Ovary (tissue), 9 donors: ENCODE results near the gene STAT5B. TPM values are rescaled to one million over a fixed set of nuclear protein-coding genes. Genes with fewer than 3 reads are reported as not detected.
"Not testable (repeated sequence)": the region's sequence is repeated elsewhere in the genome, so short reads cannot be mapped to it uniquely, and the experiment has no call there.

Experiments used
- DNase-seq, 5 donors: peaks; one replicate each; pipeline ENCODE4 v3.0.0-alpha.2; 2019 to 2020
- H3K27ac ChIP-seq, 2 donors: fragments of 200-600 bp; one replicate each; pipeline versions ENCODE4 v1.5.1 to v1.8.0; 2019 to 2022
- H3K27me3 ChIP-seq: fragments of 200-600 bp; one replicate; pipeline ENCODE4 v1.8.0; 2022
- H3K36me3 ChIP-seq: fragments of 200-600 bp; sonication (generic); one replicate; pipeline ENCODE4 v1.5.1; 2019
- H3K4me1 ChIP-seq: one replicate; pipeline ENCODE4 v1.8.1; 2013; ENCODE audit warnings: mild to moderate bottlenecking, moderate library complexity; ENCODE audit not compliant: insufficient read depth
- H3K4me3 ChIP-seq: fragments of 200-600 bp; sonication (generic); one replicate; pipeline ENCODE4 v1.5.1; 2017
- H3K9me3 ChIP-seq, 2 donors: fragments of 200-600 bp in 1 of 2; sonication (generic) in 1 of 2; one replicate each; pipeline versions ENCODE4 v1.5.1 to v1.8.1; 2013 to 2019; ENCODE audit warnings: mild to moderate bottlenecking in 1 of 2, moderate library complexity in 1 of 2
- EP300 ChIP-seq: sonication (generic); formaldehyde crosslinking; IDR thresholded peaks from one replicate; pipeline ENCODE4 v1.6.1; 2017; ENCODE audit warnings: antibody characterized with exemption
- POLR2A ChIP-seq: fragments of 450-650 bp; IDR thresholded peaks from one replicate; pipeline ENCODE4 v1.6.1; 2017; ENCODE audit warnings: antibody characterized with exemption, mild to moderate bottlenecking, moderate library complexity
- WGBS, 3 donors: extraction: QIAGEN DNeasy Blood & Tissue Kit in 1 of 3; methylation state at CpG; one replicate each; pipeline versions ENCODE4 v1.1.5 to v1.1.7; 2013 to 2017; 5-methylcytosine and 5-hydroxymethylcytosine counted together
- intact Hi-C, 4 donors: fragments of 100-400 bp; cut with DNase I; formaldehyde crosslinking; loops; one replicate each; pipeline versions ENCODE4 v1.11.0 to v1.15.1; 2022 to 2023
- polyA plus RNA-seq, 2 donors: library from polyadenylated mRNA; stranded (reverse); fragments of 200-250 nt in 1 of 2; fragments of 350-450 nt in 1 of 2; fragmentation: Illumina TruSeq in 1 of 2; extraction: RNeasy Lipid Tissue Mini Kit (QIAGEN cat#74804) in 1 of 2; gene quantifications; one replicate each; pipeline ENCODE4 v1.2.3, GENCODE V29; 2013 to 2014
- total RNA-seq, 7 donors: library from RNA; depleted of rRNA in 2 of 7; stranded (reverse); fragments of >200 nt in 2 of 7; fragmentation: NEBNext Ultra II Directional in 3 of 7; extraction: Animal tissue kit (Norgen Biotek cat#: 25700) in 3 of 7; gene quantifications; one replicate each; pipeline versions ENCODE4 v1.1.0 to v1.2.4, GENCODE V29; 2016 to 2023
- TF ChIP-seq, protein P1 (sequence below), 3 donors: fragments of 450-650 bp in 2 of 3; fragments of 200-600 bp in 1 of 3; IDR thresholded peaks; one replicate each; pipeline versions ENCODE4 v1.5.1 to v1.8.0; 2016 to 2022; ENCODE audit warnings: antibody characterized with exemption in 3 of 3, mild to moderate bottlenecking in 1 of 3
- donor health status: DM: no; HTN: no; CAD: no; lungs with moderate emphysema.
- donor health status: DM: no; HTN: no; CAD: no.
- donor health status: Bipolar disorder and iron deficiency.
- donor health status: DM: yes; HTN: yes; CAD: no.
- donor health status: DM: no; HTN: no; CAD: no.
- donor health status: DM: yes; HTN: yes; CAD: no.

Gene STAT5B
- total and polyA plus RNA-seq, 9 donors = 66.1 to 176 (median 108) TPM

DNA sequence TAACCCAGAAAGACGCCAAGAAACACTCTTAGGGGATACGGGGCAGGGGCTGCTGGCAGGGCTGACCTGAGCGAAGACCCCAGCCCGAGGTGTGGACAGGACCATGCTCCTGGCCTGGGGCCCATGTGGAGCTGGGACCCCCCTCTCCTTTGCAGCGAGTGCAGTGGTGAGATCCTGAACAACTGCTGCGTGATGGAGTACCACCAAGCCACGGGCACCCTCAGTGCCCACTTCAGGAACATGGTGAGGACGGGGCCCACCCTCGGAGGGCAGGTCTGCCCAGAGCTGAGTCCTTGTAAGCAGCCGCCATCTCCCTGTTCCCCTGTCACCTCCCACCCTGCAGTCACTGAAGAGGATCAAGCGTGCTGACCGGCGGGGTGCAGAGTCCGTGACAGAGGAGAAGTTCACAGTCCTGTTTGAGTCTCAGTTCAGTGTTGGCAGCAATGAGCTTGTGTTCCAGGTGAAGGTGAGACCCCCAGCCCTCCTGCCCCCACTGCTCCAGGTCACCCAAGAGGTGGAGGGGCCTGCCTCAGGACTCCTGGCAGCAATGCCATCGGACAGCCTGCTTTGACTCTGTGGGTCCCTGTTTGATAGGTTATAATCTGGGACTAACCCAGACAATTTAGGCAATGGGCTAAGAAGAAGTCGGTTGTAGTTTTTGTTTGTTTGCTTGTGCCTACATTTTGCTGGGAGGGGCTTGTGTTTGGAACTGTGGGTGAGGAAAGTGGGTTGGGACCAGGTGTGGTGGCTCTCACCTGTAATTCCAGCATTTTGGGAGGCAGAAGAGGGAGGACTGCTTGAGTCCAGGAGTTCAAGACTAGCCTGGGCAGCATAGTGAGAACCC, 28.2 kb upstream of the STAT5B start:
- H3K27ac ChIP-seq = no peak overlapping the region
- intact Hi-C loops = no loop called here
- H3K4me1 ChIP-seq = peaks cover 10% of the 10 kb centered on the region
- no peaks in the 10 kb centered on the region for H3K27me3 ChIP-seq
- H3K36me3 ChIP-seq = no peaks in the 10 kb centered on the region
- no peak for DNase-seq
- no peaks in the 10 kb centered on the region for H3K9me3 ChIP-seq
- no peak for TF ChIP-seq POLR2A
- TF ChIP-seq, protein P1, sequence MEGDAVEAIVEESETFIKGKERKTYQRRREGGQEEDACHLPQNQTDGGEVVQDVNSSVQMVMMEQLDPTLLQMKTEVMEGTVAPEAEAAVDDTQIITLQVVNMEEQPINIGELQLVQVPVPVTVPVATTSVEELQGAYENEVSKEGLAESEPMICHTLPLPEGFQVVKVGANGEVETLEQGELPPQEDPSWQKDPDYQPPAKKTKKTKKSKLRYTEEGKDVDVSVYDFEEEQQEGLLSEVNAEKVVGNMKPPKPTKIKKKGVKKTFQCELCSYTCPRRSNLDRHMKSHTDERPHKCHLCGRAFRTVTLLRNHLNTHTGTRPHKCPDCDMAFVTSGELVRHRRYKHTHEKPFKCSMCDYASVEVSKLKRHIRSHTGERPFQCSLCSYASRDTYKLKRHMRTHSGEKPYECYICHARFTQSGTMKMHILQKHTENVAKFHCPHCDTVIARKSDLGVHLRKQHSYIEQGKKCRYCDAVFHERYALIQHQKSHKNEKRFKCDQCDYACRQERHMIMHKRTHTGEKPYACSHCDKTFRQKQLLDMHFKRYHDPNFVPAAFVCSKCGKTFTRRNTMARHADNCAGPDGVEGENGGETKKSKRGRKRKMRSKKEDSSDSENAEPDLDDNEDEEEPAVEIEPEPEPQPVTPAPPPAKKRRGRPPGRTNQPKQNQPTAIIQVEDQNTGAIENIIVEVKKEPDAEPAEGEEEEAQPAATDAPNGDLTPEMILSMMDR (IDR thresholded peaks at IDR 0.05) = no peak
- TF ChIP-seq EP300 = no peak
- WGBS, 3 donors = 92 to 95% (median 94%) methylated on average over 16 of the region's 16 CpGs
- H3K4me3 ChIP-seq = no peak overlapping the region

DNA sequence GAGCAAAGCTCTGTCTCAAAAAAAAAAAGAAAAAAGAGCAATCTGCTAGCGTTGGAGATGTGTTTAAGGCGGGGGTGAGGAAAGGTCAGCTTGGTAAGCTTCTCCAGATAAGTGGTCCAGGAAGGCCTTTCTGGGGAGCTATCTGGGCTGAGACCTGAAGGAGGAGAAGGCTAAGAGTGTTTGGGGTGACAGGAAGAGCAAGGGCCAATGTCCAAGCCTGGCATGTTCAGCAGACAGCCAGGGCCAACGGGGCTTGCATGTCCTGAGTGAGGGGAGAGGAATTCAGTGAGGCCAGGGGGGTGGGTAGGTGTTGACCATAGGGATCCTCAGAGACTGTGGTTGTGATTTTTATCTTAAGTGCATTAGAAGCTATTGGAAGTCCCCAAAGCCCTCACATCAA, 27.5 kb upstream of the STAT5B start:
- no peaks in the 10 kb centered on the region for H3K36me3 ChIP-seq
- no peak overlapping the region for H3K4me3 ChIP-seq
- 82 to 87% (median 85%) methylated on average over 3 of the region's 3 CpGs for WGBS, 3 donors
- H3K9me3 ChIP-seq = no peaks in the 10 kb centered on the region
- no peak overlapping the region for H3K27ac ChIP-seq
- H3K27me3 ChIP-seq = no peaks in the 10 kb centered on the region
- no peak for DNase-seq
- intact Hi-C loops = no loop called here
- H3K4me1 ChIP-seq = peaks cover 8% of the 10 kb centered on the region
- TF ChIP-seq, protein P1 (IDR thresholded peaks at IDR 0.05) = no peak
- TF ChIP-seq EP300 = no peak
- TF ChIP-seq POLR2A = no peak

GRCh38 chr17:42301022-42301421, 24.8 kb upstream of the STAT5B start:
- WGBS, 3 donors = 79 to 85% (median 81%) methylated on average over 9 of the region's 9 CpGs
- H3K9me3 ChIP-seq = no peaks in the 10 kb centered on the region
- intact Hi-C loops = no loop called here
- no peak overlapping the region for H3K27ac ChIP-seq
- no peak for DNase-seq
- peaks cover 4% of the 10 kb centered on the region for H3K4me1 ChIP-seq
- H3K4me3 ChIP-seq = no peak overlapping the region
- TF ChIP-seq, protein P1 (IDR thresholded peaks at IDR 0.05) = no peak
- TF ChIP-seq EP300 (no peak), POLR2A (no peak)
- H3K27me3 ChIP-seq = no peaks in the 10 kb centered on the region
- no peaks in the 10 kb centered on the region for H3K36me3 ChIP-seq

DNA sequence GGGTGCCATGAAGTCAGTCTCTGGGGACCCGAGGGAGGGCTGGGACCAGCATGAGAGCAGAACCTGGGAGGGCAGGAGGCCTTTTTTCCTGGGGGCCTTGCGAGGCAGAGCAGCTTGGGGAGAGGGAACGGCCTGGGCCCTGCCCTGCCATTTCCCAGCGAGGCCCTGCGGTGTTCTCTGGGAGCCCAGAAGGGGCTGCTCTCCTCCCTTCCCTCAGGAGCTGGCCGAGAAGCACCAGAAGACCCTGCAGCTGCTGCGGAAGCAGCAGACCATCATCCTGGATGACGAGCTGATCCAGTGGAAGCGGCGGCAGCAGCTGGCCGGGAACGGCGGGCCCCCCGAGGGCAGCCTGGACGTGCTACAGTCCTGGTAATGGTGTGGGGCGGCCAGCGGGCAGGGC, 23.7 kb upstream of the STAT5B start:
- intact Hi-C loops, H3K9me3 ChIP-seq, H3K36me3 ChIP-seq, H3K4me1 ChIP-seq, H3K4me3 ChIP-seq, DNase-seq, H3K27me3 ChIP-seq, H3K27ac ChIP-seq: not testable (repeated sequence)
- 100% methylated on average over 2 of the region's 17 CpGs; no CpG with 5 or more reads in 2 of the 3 donors for WGBS, 3 donors

GRCh38 chr17:42299361-42299760, 23.2 kb upstream of the STAT5B start:
- WGBS, 3 donors = 93 to 97% (median 95%) methylated on average over 6 to 10 of the region's 10 CpGs
- H3K4me3 ChIP-seq, H3K9me3 ChIP-seq, intact Hi-C loops, H3K27ac ChIP-seq, DNase-seq, H3K27me3 ChIP-seq, H3K36me3 ChIP-seq, H3K4me1 ChIP-seq: not testable (repeated sequence)

DNA sequence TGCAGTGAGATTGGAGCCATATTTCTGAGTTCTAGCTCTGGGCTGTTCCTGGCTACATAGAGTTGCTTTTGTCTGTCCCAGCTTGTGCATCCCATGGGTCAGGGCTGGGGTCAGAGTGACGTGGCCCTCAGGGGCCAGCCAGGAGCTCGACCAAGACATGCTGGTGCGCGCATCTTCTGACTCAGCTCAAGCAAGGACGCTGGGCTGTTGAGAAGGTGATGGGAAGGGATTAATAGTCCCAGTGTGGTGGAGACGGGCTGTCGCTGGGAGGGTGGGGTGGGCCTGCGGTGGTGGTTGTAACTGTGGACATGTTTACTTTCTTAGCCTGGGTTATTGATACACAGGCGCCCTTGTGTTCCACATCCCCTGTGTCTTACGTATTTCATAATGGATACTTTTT, 21.6 kb upstream of the STAT5B start:
- 84 to 90% (median 85%) methylated on average over 9 to 10 of the region's 10 CpGs for WGBS, 3 donors
- H3K27me3 ChIP-seq, H3K9me3 ChIP-seq, H3K4me3 ChIP-seq, H3K27ac ChIP-seq, H3K4me1 ChIP-seq, DNase-seq, intact Hi-C loops, H3K36me3 ChIP-seq: not testable (repeated sequence)
